ENCODE results near the gene PSG6.
"Not testable (repeated sequence)": the region's sequence is repeated elsewhere in the genome, so short reads cannot be mapped to it uniquely, and the experiment has no call there.

PSG6 gene

GRCh38 chr19:42900561-42900960 lies 17.1 kb downstream of the PSG6 start:
- FAIRE-seq: not testable (repeated sequence)

GRCh38 chr19:42899674-42900073 lies 18.0 kb downstream of the PSG6 start:
- not testable (repeated sequence) for FAIRE-seq

GRCh38 chr19:42899110-42899509 lies 18.6 kb downstream of the PSG6 start:
- FAIRE-seq: not testable (repeated sequence)

DNA sequence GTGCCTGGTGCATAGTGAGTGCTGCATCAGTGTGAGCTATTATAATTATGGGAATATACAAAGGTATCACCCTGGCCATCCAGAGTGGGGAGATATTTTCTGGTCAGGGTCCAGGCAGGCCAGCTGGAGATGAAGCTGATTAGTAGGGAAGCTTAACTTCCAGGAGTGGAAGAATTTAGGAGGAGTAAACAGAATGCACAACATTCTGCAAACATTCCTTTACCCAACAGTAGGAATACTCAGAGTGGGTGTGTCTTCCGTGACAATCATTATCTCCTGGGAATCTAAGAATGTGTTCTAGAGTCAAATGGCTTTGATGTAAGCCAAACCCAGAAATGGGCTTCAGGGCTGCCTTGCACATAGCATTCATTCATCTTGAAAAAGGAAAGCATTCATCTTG lies 19.0 kb downstream of the PSG6 start:
- FAIRE-seq: not testable (repeated sequence)

- not testable (repeated sequence) for FAIRE-seq
Measured at GRCh38 chr19:42897729-42898128, 20.0 kb downstream of the PSG6 start.

DNA sequence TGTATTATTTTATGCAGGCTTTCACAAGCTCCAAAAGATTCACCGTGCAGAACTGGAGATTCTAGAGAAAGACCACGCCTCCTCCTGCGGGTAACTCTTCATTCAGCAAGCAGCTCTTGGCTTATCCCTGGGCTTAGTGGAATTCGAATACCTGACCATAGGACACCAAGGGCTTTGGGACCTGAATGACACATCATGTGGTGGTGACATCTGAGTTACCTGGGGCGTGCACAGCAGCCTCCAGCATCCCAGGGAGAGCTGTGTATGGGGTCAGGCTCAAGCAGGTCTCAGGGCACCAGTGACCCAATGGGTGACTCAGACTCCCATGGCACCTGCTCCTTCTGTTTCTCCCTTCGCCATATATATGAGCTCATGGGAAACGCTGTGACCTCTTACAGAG lies 27.2 kb downstream of the PSG6 start:
- not testable (repeated sequence) for FAIRE-seq

DNA sequence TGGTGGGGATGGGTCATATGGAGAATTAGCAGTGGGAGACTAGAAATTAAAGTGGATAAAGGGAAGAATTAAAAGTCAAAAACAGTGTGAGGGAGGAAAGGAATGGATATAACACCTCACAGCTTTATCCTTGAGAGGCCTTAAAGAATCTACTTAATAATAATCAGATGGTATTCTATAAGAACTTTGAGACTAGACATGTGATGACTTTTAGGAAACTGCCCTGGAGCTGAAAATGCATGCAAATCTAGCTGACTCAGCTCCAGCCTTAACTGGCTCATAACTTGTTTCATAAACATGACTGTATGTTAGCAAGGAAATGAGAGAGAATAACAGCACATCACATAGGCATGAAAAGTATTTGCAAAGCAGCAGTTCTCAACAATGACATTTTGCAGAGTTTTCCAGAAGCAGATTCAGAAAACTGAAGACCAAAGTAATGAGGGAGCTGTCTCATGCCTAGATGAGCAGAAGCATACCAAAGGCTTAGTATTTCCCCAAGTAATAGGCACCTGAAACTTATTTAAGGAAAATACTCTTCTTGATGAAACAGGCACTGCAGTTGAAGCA lies 29.7 kb downstream of the PSG6 start:
- FAIRE-seq: not testable (repeated sequence)

GRCh38 chr19:42882730-42883129 lies 35.0 kb downstream of the PSG6 start:
- not testable (repeated sequence) for FAIRE-seq

DNA sequence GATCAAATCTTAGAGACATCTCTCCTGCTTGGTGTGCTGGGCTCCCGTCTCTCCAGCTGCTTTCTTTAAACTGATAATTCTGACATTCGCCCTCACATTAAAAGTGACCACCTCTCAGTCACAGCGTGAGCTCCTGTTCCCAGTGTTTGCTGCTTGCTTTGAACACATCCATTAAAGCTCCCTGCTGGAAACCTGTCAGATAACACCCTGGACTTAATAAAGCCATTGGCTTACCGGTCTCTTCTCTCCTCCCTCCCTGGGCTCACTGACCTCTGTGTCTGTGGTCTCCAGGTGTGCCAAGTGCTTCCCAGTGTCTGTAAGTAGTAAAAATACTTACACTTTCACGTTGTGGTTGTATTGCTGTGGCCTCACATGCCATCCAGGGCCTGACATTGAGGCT lies 35.7 kb downstream of the PSG6 start:
- FAIRE-seq: not testable (repeated sequence)

DNA sequence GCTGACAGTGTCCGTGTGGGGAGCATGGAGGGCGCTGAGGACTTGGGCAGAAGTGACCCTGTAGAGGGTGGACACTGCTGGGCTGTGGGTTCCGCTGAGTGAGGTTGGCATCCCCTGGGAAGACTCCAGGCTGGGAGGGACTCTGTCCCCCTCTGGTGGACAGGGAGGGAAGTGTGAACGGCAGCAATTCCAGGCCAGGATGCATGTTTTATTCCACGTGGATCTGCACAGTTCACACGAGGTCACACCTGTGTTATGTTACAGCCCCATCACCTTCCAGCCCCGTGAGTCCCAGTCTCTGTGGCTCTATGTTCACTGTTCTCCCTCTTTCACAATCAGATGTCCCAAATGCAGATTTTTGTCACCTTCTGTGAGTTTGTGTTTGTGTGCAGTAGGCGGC lies 36.4 kb downstream of the PSG6 start:
- FAIRE-seq: not testable (repeated sequence)

DNA sequence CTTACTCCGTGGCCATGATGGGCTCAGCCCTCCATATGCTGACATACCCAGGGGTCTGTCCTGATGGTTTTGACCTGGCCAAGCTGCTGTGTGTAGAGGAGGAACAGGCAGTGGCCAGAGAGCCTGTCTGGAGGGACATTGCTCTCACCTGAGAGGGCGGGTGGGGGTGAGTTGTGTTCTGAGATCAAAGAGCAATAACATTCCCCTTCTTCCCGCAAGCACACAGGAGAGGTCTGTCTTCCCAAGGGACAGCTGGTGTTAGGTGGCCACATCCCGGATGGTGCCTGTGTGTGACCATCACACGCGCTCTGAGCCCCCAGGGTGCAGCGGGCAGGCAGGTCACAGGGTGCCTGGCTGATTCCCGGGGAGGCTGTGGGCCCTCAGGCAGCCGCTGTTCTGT lies 37.1 kb downstream of the PSG6 start:
- FAIRE-seq: not testable (repeated sequence)

DNA sequence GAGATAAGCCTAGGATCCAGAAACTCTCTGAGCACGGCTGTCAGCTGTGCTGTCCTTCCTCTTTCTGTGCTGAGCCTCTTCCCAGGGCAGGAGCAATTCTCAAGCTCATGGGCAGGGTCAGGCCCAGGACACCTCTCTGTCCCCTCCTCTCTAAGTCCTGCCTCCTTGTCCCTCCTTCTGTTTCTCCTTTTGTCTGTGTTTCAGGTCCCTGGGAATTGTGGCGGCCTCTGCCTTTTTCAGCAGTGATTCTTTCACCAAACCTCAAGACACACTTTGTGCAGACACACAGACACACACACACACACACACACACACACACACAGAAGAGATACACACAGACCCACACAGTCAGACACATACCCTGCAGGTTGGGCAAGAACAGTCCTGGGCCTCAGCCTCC lies 38.1 kb downstream of the PSG6 start, which contains the start of gene PSG1:
TSS of gene PSG1 (minus strand) at position 101 of the 400 bp plus-strand sequence. CDS start 132 bp downstream, outside the sequence.
- no peak for FAIRE-seq

DNA sequence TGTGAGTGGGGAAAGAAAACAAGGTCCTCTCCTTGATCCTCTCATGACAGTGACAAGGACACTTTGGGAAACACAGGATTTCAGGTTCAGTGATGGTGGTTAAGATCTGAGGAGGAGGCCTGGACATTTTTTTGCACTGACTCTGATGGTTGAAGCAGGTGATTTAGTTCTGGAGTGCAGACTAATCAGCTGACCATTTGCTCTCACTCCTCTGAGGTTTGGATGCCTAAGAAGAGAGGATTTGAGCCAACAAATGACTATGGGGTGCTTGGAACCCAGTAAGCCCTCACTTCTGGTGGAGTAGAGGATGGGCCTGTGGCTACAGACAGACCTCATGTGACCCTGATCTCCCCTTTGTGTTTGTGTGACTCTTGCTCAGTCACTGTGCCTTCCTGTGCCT lies 41.1 kb downstream of the PSG6 start:
- not testable (repeated sequence) for FAIRE-seq

DNA sequence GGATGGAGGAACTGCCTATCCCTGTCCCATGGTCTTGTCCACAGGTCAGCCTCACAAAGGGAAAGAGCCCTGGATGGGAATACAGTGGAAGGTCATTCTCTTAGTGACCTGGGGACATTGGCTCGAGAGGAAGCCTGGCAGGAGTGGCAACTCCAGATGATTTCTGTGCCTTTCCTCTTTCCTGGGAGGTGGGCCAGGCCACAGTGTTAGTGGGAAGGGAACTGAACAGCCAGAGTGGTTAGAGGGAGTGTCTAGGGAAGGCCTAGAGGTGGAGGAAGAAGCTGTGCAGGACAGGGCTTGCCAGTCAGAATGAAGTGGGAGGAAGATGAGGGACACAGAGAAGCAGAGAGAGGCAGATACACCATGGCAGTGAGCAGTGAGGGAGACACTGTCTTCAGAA lies 41.8 kb downstream of the PSG6 start:
- not testable (repeated sequence) for FAIRE-seq

GRCh38 chr19:42874901-42875813 lies 42.5 kb downstream of the PSG6 start:
- FAIRE-seq: not testable (repeated sequence)

- not testable (repeated sequence) for FAIRE-seq
Measured at GRCh38 chr19:42874136-42874535, 43.6 kb downstream of the PSG6 start.

GRCh38 chr19:42872608-42873007 lies 45.1 kb downstream of the PSG6 start:
- FAIRE-seq: no peak

- no peak for FAIRE-seq
Measured at GRCh38 chr19:42857544-42857867, 60.2 kb downstream of the PSG6 start.

DNA sequence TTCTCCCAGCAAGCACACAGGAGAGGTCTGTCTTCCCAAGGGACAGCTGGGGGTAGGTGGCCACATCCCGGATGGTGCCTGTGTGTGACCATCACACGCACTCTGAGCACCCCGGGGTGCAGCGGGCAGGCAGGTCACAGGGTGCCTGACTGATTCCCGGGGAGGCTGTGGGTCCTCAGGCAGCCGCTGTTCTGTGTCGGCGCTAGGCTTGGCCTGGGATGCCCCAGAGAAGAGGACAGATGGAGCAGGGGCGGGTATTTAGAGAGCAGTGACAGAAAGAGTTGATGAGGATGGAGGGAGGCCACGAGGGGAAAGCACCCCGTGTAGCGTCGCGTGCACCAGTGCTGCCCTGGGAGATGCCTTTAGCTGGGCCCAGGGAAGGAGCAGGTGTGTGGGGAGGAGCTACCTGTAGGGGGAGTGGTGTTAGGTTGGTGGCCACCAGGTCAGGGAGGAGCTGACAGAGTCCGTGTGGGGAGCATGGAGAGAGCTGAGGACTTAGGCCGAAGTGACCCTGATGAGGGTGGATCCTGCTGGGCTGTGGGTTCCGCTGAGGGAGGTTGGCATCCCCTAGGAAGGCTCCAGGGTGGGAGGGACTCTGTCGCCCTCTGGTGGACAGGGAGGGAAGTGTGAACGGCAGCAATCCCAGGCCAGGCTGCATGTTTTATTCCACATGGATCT lies 60.7 kb downstream of the PSG6 start:
- FAIRE-seq: not testable (repeated sequence)

DNA sequence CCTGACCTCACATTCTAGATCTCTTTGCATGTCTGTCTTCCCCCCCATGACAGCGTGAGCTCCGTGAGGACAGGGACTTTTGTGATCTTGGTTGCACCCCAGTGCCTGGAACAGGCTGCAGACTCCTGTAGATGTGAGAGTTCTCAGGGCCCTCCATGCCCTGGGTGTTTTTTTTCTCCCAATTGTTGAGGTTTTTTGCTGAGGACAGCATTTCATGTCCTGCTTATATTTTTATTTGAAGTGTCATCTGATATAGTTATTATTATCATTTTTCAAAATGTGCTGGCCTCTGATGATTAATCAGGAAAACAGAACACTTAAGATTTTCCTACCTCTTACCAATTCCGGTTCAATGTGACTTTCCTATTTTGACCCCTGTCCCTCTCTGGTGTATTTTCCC lies 62.9 kb downstream of the PSG6 start:
- FAIRE-seq: not testable (repeated sequence)

GRCh38 chr19:42853231-42853630 lies 64.5 kb downstream of the PSG6 start:
- FAIRE-seq: not testable (repeated sequence)

GRCh38 chr19:42852821-42853220 lies 64.9 kb downstream of the PSG6 start:
- not testable (repeated sequence) for FAIRE-seq

Data from TTC549 (cell line).